Inferior parietal cortex (tissue), 1 donor: Measurements from ENCODE around the gene PDIA3.
A peak's percentile ranks its signal among the peaks of the same experiment; 100 is the strongest.
"Not testable (repeated sequence)": the region's sequence is repeated elsewhere in the genome, so short reads cannot be mapped to it uniquely, and the experiment has no call there.

Experiments used
- DNase-seq: peaks from one replicate; pipeline ENCODE4 v3.0.0-alpha.2; 2016; ENCODE audit errors: extremely low spot score

The PDIA3 gene

DNA sequence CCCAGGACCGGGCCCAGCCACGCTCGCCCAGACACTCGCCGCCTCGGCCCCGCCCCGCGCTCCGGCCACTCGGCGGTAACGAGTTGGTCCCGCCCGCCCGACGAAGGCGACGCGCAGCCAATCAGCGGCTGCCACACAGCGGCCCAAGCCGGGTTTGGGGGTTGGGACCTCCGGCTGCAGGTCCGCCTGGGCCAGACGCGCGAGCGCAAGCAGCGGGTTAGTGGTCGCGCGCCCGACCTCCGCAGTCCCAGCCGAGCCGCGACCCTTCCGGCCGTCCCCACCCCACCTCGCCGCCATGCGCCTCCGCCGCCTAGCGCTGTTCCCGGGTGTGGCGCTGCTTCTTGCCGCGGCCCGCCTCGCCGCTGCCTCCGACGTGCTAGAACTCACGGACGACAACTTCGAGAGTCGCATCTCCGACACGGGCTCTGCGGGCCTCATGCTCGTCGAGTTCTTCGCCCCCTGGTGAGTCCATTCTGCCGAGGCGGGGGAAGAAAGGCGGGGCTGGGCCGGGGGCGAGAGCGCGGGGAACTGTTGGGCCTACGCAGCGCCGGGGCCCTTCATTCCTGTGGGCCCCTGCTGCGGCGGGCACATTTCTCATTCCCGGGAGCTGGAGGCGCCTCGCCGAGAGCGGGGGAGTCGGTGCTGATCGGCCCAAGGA, at the start of gene PDIA3:
TSS of gene PDIA3 (plus strand) at position 194 of the 658 bp plus-strand sequence. CDS start at position 296, 102 bp downstream.
- peak; percentile 88 for DNase-seq

- DNase-seq: peak; percentile 2
Observed at GRCh38 chr15:43702174-43702573, 44.1 kb upstream of the PDIA3 start.

DNA sequence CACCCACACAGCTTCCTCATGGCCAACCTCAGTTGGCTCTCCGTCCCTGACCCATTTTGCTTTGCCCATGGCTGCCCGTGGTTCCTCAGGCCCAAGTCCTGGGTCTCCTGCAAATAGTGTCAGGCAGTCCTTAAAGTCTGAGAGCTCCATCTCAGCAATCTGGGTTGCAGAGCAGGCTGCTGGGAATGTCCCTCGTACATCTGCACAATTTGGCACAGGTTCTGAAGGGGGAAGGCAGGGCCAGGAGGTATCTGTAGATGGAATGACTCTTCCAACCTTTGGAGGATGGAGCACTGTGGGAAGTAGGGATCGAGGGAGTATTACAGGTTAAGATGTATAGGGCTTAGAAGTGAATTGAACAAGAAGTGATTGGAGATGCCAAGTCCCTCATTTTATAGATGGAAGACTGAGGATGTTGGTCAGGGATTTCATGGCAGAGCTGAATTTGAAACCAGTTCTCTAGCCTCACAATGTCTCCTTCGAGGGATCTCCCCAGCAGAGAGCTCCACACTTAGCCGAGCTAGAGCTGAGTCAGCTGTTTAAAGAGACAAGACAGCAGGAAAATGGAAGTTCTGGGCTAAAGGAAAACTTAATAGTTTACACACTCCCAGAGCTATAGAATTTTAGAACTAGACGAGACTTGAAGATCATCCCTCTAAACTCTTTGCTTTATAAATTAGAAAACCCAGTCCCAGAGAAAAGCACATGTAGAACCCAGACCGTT, 43.4 kb upstream of the PDIA3 start:
- DNase-seq: no peak

- DNase-seq: not testable (repeated sequence)
Observed at GRCh38 chr15:43710431-43711131, 35.7 kb upstream of the PDIA3 start.

DNA sequence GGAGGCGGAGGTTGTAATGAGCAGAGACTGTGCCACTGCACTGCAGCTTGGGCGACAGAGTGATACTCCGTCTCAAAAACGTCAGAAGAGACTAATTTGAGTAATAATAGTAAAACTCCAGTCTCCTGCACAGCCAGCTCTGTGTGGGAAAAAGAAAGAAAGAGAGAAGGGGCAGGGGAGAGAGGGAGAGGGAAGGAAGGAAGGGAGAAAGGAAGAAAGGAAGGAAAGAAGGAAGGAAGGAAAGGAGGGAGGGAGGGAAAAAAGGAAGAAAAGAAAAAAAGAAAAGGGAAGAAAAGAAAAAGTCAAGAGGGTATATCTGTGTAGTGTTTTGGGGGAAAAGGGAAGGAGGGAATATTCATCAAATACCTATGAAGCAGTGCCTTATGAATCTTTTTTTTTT, 23.1 kb upstream of the PDIA3 start:
- DNase-seq: no peak

DNA sequence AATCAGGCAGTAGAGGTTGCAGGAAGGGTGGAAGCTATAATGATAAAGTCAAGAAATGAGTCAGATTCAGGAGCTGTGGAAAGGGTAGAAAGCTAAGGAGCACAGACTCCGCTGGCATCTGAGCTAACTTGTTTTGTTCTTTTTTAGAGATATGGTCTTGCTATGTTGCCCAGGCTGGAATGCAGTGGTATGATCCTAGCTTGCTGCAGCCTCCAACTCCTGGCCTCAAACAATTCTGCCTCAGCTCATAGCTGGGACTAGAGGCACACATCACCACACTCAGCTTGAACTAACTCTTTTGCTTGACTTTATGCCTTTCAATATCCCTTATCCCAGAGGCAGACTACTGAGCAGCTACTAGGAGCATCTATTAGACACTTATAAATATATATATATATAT, 19.9 kb upstream of the PDIA3 start:
- not testable (repeated sequence) for DNase-seq

DNA sequence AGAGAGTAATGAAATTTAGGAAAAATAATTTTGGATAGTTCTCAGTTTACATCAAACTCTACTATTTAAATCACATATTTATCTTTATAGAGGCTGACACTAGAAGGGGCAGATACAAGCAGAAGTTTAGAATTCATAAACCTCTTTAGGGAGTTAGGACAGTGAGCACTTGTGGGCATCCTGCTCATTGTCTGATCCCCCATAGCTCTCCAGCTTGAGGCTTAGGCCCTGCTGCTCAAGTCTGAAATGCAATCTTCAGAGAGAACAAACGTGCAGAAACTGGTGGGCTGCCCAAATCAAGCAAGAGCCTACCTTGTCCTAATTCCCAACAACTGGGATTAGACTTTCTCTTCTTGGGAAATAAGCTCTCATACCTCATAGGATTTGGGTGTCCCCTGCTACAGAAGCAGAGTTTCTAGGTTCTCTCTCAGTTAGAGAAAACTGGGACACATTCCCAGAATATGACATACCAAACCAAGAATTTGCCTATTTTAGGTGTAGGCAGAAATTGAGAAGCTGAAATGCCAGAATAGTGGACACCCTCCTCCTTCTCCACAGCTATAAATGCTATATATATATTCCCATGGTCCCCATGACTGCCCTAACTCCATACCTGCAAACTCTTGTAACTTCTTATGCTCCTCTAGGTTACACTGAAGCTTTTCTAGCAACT, 18.0 kb upstream of the PDIA3 start:
- peak; percentile 39 for DNase-seq

DNA sequence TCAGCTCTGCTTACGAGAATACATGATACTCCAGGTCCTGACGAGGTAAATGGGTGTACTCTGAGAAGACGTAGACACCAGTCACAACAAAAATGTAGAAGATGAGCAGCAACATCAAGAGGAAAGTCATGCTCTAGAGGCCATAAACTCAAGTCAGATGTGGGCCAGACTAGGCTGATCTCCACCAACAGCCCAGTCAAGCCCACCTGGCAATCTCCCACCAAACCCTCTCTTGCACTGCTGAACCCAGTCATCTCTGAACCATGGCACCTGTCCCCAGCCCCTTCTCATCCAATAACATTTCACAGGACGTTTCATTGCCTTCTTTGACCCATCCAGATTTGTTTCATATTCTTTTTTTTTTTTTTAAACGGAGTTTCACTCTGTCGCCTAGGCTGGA, 10.8 kb upstream of the PDIA3 start:
- no peak for DNase-seq

- not testable (repeated sequence) for DNase-seq
Observed at GRCh38 chr15:43746903-43747309, 668 bp downstream of the PDIA3 start.

DNA sequence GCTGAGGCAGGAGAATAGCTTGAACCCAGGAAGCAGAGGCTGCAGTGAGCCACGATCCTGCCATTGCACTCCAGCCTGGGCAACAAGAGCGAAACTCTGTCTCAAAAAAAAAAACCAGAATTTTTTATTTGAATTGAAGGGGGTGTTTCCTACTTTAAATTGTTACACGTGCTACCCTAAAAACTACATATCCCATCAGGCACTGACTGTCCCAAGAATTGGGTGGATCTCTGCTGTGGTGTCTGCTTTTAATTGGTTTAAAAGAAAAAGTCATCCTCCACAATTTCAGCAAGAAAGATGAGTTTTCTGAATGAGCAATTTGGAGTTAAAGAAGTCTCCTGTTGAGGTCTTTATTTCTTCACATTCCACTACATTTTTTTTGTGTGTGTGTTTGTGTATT, 2.1 kb downstream of the PDIA3 start:
- DNase-seq: no peak

- DNase-seq: no peak
Observed at GRCh38 chr15:43749690-43750345, 3.6 kb downstream of the PDIA3 start.

DNA sequence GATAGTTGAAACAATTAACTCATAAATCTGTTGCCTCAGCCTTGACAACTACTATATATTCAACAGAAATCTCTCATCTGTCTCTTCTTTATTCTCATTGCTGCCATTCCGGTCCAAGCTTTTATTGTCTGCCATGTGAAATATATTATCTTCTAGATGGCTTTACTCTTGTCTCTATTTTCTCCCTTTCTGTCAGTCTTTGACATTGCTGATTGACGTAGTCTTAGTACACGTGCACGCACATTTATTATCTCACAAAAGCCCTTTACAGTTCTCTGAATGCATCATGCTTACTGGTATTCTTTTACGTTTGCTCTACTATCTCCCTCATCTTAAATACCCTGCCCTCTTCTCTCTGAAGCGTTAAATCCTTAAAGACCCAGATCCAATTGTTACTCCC, 5.6 kb downstream of the PDIA3 start:
- DNase-seq: no peak

- DNase-seq: no peak
Observed at GRCh38 chr15:43762824-43763223, 16.6 kb downstream of the PDIA3 start.

DNA sequence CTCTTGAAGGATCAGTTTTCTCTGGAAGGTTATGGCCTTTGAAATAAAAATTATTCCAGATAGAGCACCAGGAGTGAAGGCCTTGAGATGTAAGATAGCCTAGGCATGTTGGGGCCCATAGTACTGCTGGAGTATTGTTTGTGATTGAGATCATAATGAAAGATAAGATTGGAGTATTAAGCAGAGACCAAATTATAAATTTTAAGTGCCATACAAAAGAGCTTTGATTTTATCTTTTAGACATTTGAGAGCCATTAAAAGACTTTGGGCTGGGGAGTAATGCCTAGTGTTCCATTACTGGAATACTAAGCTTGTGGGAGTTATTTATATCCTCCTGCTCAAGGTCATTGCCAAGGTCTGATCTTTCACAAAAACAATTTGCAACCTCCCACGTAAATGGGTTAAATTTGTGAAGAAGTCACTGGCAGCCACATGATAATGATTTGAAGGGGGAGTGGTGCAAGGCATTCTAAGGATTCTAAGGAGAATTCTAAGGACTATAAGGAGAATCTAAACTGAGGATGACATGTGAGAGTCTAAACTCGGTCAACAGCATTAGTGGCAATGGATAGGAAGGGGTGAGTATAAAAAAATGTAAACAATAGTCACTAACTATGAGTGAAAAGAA, 17.7 kb downstream of the PDIA3 start:
- DNase-seq: no peak

DNA sequence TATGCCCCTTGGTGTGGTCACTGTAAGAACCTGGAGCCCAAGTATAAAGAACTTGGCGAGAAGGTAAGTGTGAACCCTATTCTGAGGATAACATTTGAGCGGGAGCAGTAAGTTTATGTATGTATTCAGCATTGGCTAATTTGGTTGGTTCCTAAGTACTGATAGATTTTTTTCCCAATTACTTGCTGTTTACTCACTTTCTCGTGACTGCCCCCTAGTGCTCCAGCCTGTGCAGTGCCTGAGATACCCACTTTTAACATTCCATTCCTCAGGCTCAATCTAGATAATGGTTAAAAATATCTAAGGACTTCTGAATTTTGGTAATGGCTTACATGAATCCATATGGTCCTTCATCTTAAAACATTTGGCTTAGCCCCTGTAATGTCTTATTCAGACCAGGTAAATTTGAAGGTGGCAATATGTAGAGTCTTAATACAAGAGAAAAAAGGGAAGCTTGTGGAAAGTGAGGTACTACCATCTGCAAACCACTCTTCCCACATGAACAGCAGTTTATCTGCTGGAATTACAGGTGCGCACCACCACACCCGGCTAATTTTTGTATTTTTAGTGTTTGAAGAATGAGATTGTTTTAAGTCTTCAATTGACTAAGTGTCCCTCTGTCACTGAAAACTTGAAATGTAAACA, 23.5 kb downstream of the PDIA3 start:
- DNase-seq: peak; percentile 76

- DNase-seq: no peak
Observed at GRCh38 chr15:43771816-43772215, 25.6 kb downstream of the PDIA3 start.

GRCh38 chr15:43772624-43773023, 26.4 kb downstream of the PDIA3 start:
- no peak for DNase-seq

DNA sequence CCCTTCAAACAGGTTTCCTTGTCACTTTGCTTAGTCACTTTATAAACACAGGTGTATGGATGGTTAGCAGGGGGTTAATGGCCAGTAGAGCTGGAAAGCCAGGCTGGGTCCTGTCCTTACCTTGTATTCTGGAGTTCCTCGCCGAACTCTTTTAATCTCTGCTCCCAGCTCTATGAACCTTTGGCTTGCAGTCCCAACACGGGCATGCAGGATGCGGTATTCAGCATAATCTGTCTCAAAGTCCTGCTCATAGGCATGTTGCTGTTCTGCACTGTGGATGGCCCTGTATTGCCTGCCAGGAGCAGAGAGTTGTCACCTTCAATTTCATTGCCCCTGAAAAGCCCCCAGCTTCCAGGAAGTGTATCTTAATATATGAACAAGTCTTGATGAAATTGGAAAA, 27.8 kb downstream of the PDIA3 start:
- no peak for DNase-seq

DNA sequence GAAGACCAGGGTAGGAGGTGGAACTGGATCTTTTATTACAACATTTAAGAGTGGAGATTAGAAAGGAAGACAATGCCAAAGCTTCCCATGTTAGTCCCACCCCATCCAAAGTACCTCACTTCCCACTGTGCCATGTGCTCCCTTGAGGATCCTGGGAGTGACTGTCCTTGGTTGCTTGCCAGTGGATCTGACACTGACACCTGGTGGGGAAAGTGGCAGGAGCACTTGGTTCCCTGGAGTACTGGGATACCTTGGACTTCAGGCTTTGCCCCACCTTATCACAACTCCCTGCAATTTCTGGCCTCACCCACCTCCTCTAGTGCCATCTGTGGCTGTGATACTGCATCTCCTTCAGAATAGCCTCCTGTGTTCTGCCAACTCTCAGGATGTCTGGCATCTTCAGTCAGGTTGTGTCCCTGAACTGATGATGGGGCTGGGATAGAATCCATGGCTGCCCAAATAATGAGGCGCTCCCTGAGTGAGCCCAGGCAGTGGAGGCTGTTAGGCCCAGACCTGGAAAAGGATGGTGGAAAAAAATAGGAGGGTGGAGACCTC, 29.2 kb downstream of the PDIA3 start:
- no peak for DNase-seq

- DNase-seq: no peak
Observed at GRCh38 chr15:43776101-43776717, 30.0 kb downstream of the PDIA3 start.
